GM19351 (cell line): ENCODE measurements around the gene PTPN14.

Experiments used
- ATAC-seq: cut with Tn5 transposase; IDR thresholded peaks from one replicate; pipeline ENCODE4 v1.9.1; 2021; ENCODE audit warnings: mild to moderate bottlenecking, moderate library complexity; ENCODE audit not compliant: unreplicated experiment

The PTPN14 gene

DNA sequence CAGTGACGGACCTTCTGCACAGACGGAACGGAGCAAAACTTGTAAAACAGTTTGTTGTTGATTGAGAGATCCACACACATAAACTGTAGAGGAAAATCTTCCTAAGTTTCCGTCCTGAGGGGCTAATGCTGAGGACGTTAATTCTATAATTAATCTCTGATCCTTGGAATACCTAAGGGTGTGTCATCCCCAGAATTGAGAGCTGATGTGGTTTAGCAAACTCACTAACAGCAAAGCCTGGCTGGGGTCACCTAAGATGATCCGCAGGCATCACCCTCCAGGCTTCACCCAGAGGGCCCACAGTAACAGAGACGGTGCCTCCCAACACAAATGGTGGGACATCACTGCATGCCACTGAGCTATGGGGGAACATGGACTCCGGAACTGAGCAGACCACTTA is 172.9 kb downstream of the PTPN14 start:
- ATAC-seq: no peak

DNA sequence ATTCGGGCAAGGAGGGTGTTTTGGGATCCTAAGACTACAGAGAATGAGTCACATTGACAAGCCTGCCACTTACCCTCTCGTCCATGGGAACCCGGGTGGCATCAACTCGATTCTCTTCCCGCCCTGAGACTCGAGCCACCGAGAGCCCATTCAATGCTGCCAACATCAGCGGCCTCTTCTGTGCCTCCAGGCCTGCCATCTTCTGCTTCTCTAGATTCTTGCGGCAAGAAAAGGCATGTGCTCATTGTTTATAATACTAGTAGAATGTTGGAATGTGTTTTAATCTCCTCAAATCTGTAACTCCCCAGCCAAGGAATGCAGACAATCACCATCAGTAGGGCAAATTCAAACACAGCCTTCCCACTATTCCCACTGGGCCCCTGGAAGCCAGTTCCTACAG is 173.5 kb downstream of the PTPN14 start:
- ATAC-seq: no peak

DNA sequence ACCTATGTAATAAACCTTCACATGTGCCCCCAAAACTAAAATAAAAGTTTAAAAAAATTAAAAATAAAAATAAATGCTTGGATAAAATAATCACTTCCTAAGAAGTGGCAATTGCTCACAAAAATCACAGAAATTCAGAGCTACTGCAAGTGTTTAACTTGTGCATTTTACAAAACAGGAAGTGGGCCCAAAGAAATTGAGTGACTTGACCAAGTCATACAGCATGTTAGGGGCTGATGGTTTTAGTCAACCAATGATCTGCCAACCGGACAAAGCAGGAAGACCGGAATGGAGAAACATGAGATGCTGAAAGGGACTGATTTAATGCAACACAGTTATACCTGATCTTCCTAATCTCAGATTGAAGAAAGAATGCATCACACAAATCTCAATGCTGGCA is 173.9 kb downstream of the PTPN14 start:
- no peak for ATAC-seq

DNA sequence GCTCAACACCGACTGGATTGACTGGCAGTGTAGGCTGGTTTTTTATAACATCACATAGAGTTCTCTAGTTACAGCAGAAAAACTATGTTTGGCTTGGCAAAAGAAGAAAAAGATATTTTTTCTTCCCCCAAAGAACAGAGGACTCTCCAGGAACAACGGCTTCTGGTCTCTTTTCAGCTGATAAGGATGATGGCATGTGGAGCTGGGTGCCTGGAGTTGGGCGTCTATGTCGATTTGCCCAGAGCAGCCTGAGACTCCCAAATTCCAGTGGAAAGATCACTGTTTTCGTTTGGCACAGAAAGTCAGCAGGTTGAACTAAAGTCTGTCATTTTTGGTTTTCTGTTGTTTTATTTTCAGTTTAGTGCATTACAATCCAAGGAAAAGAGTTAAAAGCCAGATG is 179.3 kb downstream of the PTPN14 start:
- ATAC-seq: no peak

DNA sequence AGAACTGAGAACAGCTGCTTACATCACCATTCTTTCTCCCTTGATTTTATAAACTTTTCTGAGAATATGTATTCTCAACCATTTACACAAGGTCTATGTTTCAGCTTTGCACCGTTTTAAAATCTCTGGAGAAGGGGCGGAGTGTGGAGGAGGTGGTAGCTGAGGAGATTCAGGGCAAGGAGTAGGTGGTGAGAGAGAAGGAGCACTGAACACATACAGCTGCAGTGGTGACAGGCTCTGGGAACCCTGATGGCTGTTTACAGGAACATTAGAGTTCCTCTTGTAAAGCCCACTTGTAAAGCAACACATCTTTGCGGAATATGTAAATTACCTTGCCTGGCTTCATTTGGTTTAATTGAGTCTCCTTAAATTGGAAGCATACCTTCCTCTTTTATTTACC is 180.8 kb downstream of the PTPN14 start:
- ATAC-seq: no peak

DNA sequence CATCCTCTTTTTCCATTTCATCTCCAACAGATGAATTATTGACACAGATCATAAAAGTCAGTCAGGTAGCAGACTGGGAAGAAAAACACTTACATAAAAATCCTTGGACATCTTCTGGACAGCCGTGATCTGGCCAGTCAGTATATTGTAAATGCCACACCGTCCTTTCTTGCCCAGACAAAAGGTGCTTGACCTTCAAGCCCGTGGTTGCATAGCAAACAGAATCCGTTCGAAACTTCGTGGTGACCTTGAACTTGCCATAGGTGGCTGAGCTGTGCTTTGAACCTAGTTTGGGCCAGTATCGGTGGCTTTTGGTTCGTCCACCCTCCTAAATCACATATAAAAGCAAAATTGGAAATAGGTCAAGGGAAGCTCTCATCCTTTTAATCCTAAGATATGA is 182.0 kb downstream of the PTPN14 start:
- no peak for ATAC-seq

DNA sequence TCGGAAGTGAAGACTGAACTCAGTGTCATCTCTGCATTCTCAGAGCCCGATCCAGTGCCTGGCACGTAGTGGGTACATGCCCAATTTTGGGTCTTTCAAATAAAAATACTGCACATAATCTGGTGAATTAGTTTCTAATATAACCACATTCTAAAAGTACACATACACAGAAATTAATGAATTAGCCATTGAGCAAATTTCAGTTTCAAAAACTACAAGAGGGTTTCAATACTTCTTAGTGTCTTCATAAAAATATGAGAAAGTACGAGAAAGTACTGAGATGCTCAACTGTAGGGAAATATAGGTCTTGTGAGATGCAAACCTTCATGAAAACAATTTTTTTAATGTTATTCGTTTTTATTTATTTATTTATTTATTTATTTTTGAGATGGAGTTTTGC is 183.6 kb downstream of the PTPN14 start:
- ATAC-seq: no peak

DNA sequence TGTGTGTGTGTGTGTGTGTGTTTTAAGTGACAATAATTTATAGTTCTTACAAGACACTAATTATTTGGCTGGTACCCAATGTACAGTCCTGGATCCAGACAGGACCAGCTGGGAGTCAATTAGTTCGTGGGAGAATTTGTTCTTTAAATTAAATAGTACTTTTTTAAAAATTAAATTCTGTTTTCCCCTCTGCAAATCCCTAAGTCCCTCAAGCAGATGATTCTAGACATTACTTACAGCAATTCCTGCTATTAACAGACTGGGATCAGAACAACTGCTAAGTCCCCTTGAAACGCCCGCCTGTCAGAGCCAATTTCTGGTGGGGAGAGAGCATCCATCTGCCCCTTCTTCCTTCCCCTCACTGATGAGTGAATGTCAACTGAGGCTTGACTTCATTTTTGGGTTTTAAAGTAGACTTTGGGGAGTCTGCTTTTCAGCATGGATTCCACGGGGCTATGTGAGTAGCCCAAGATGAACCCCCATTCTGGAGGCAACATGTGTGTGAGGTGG is 186.6 kb downstream of the PTPN14 start:
- ATAC-seq: no peak

DNA sequence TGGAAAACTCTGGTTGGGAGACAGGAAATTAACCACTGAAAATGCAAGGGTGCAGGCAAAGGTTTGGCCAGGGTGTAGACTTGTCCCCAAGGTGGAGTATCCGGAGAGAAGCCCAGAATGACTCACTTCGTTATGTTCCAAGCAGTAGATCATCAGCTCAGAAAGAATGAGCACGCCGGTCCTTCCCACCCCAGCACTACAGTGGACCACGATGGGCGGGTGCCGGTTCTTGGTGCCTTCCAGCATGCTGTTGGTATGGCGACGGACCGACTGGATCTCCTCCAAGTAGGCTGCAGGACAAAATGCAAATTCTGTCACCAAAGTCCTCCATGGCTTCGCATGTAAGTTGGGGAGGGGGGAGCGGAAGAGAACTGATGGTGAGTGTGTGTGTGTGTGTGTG is 187.0 kb downstream of the PTPN14 start:
- no peak for ATAC-seq

DNA sequence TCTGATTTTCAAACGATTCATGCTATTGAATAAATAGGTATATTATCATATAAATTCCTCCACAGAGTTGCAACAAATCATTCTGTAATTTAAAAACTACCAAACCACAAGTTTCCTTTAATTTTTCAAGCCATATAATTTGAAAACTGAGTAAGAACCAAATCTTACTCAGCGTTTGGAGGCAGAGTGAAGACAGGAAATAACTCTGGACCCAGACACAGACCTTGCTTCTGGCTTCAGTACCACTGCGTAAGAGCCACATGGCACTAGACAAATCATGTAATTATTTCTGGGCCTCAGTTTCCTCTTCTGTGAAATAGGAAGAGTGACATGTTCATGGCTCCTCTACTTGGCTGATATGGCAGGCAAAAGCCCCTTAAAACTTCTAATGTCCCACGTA is 188.0 kb downstream of the PTPN14 start:
- no peak for ATAC-seq

DNA sequence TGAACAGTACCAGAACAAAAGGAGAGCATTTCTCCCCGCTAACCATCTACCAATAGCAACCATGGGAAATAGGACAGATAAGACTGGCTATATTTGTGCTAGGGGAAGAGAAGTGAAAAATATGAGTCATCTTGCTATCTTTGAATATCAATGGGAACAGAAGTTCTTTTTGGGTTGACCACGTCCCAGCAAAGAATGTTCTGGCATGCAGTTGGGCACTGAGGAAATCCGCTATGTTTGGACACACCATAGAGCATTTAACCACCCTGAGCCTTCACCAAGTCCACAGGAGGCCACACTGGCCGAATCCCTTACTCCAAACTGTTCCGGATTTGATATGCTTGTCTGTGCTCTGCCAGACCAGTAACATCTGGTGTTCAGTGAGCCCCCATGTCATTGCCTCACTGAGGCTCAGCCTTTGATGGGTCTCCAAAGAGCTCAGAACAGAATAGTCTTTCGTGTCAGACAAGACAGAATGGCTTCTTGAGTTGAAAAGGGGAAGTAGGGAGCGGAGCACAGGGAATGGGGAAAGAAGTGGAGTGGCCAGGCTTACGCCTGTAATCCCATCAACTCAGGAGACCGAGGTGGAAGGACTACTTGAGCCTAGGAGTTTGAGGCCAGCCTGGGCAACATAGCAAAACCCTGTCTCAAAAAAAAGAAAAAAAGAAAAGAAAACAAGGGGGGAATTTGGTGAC is 189.1 kb downstream of the PTPN14 start:
- no peak for ATAC-seq

DNA sequence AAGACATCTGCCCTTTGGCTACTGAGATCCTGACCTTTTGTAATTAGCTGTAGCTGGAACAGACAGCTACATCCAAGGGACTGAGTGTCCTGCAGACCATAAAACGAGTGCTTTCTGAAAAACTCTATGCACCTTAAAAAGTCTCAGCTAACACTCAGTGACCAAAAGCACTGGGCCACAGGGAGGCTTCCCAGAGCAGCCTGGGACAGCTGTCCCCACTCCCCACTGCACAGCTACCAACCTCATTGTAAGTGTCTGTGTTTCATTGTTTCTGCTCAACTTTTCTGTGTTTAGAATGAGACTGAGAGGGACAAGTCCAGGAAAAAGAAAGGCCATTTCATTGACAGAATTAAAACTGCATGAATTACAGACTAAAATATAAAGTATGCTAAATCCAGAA is 189.8 kb downstream of the PTPN14 start:
- no peak for ATAC-seq

DNA sequence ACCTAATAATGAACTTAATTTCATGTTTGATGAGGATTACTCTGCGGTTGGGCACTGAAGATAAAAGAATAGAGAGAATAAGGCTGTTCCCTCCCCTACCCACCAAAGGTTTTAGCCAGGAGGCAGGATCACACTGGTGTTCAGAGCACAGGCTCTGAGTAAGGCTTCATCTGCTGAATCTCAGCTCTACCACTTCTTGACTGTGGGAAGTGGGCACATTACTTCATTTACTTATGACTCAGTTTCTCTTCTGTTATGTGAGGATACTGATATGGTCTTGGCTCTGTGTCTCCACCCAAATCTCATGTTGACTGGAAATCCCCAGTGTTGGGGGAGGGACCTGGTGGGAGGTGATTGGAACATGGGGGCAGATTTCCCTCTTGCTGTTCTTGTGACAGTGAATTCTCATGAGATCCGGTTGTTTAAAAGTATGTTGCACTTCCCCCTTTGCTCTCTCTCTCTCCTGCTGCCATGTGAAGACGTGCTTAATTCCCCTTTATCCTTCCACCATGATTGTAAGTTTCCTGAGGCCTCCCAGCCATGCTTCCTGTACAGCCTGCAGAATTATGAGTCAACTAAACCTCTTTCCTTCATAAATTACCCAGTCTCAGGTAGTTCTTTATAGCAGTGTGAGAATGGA is 190.8 kb downstream of the PTPN14 start:
- ATAC-seq: no peak

DNA sequence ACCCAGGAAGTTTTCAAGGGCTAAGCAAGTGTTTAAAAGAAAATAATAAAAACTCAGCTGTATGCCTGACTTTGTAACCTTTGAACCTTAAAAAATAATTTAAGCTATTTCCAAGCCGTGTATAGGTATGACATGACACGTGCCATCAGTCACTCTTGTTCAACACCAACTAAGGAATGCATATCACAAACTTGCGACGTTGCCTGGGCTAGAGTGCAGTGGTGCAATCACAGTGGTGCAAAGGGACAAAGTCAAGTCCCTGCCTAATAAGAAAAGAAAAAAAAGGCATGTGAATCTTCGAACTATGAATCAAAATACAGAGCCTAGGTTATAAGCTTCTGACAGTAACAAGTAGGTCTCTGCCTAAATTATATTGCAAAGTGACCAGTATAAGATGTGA is 191.3 kb downstream of the PTPN14 start:
- ATAC-seq: no peak

DNA sequence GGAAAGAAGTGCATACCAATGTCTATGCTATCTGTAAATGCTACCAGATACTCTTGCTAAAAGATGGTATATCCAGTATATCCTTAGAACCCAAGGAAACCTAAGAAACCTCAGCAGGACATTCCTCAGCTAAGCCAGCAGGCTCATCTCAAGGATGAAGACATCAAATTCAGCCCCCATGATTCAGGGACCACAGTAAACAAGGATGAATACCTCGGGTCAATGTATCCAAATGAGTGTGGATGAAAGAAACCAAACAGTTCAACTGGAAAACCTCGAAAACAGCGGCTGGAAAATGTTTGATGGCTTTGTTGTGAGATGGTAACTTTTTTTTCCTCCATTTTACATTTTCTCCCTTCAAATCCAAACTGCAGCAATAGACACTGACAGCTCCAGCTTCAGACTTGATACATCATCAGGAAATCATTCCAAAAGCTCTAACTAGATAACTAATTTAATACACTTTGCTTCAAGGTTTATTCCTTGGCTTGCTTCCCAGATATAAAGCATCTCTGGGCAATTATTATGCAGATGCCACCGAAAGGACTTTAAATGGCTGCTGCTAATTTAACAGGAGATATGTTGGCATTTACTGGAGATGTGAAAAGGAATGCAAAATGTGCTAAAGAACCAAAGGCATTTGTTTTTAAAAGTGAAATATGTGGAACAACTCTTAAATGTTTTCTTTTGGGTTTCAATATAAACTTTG is 196.8 kb downstream of the PTPN14 start:
- no peak for ATAC-seq

DNA sequence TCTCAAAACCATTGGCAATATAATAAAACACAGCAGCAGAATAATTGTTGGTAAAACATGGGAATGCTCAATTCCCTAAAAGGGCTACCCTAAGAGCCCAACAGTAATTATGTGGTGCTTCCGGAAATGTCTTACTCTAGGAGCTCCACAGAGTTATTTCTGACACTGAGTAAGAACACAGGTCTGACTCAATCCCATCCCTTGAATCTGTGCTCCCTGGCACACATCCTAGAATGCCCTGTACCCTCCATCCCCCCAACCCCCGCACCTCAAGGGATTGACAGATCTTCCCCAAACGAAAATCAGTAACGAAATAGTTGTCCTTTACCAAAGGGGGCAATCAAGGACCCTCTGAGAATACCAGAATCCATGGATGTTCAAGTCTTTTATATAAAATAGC is 198.6 kb downstream of the PTPN14 start:
- no peak for ATAC-seq

DNA sequence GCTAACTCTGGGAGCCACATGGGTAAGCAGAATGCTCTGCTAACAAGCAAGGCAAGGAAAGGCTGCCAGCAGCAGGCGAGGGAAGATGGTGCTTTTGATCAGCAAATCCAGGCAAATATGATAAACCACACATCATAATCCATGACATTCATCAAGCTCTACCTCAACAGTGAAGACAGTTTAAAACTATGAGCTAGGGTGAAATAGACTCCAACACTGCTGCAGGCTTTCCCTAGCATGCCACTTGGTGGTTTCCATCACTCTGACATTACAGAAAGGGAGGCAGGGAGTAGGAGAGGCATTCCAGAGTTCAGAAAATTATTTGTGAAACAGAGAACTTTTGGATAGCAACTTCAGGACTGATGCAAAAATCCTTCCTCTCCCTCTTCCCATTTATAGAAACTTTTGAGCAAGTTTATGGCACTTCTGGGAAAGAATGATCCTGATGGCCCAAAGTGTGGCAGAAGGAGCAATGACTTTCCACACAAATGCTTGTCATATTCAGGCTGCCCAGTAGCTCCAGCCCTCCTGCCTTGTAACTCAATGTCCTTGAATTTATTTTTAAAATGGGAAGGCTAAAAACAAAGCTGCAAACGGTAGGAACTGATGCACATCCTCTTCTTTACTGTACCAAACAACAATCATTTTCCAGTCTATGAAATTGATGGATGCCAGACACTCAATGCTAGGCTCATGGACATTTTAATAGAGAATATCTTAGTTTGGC is 199.7 kb downstream of the PTPN14 start:
- no peak for ATAC-seq

DNA sequence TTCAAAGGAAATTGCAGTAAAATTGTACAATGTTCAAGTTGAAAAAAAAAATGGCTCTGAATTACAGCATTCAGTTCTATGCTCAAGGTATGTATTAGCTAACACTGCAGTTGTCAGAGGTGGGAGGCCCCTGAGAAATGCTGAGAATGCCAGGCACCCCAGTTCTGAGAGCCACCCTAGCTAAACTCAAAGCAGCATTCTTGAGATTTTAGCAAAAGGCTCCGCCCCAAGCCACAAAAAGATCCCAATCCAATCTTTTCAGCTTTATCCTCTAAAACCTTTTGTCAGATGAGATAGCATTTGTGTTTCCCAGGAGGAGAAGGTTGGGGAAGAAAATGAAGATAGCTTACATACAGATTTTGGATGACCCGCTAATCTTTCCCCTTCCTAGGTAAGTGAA is 201.6 kb downstream of the PTPN14 start:
- no peak for ATAC-seq

DNA sequence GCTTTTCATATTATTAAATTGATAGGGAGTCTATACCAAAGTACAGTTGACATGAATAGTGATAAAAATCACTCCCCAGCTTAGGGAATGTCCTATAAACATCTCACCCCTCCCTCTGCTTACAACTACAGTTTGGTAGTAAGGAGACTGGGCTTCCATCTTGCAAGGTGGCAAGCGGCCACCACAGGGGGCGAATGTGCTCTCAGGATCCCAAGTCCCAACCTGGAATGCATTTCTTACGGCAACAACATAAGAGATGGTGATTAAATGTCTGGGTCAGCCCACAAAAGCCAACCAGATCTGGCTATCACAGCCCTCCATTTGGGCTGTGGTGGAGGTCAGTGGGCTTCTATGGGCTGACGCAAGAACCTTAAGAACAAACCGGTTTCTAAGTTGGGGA is 202.4 kb downstream of the PTPN14 start:
- ATAC-seq: no peak

DNA sequence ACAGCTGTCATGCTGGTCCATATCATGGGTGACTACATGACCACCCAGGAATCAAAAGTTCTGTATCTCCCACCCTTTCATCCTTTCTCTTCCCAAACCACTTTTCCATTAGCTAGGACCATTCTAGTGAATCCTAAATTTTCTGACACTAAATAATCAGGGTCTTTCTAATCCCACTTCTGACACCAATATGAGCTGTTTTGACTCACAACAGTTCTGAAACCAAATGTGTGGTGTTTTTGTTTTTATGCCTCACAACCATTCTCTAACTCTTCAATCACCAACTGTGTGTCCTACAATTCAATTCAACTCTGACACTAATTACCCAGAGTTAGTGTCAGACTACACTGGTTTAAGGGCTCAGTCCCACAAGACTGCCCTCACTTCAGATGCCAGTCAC is 206.5 kb downstream of the PTPN14 start:
- ATAC-seq: no peak

DNA sequence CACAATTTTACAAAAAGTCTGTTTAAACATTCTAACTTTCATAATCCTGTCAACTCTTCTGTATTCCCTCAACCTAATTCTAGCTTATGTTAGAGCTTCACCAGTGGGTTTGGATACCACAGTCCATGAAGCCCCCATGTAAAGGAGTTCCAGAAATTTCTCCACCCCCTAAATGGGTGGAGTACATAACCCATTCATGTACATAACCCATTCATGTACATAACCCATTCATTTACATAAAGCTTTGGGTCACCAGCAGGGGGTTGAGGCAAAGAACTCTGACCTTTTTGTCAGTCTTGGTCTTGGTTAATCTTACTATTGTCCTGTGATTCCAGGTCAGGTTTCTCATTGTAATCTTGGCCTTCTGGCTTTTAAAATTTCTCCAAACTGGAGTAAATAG is 208.9 kb downstream of the PTPN14 start:
- no peak for ATAC-seq

DNA sequence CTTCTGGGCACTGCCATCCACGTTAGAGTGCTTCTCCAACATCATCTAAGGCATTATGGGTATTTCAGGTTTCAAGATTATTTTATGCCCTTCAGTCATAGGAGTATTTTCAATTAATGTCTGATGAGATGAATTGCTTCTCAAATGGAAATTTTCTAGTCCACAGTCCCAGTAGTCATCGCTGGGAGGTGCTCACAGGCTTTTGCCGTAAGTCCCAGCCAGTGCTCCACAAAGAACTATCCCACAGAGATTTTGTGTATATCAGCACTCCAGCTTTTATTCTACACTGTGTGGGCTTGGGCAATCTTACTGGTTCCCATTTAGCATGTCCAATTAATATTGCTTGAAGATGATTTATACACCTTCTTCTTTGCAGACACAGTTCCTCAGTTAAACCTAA is 209.5 kb downstream of the PTPN14 start:
- no peak for ATAC-seq
